Gastroesophageal sphincter (tissue), 4 donors: ENCODE measurements around the gene COPS9. TPM values are rescaled to one million over a fixed set of nuclear protein-coding genes. Genes with fewer than 3 reads are reported as not detected.

Experiments used
- ATAC-seq: fragments of 150-250 bp; one replicate; pipeline ENCODE4 v1.9.1; 2016; ENCODE audit warnings: mild to moderate bottlenecking, moderate library complexity
- H3K27ac ChIP-seq, 4 donors: fragments of 200-600 bp; sonication (generic) in 3 of 4; 1 replicate in 3 of 4; 2 replicates in 1 of 4; pipeline ENCODE4 v1.5.1; 2016 to 2019
- H3K27me3 ChIP-seq: fragments of 200-600 bp; sonication (generic); one replicate; pipeline ENCODE4 v1.5.1; 2019
- H3K36me3 ChIP-seq, 2 donors: fragments of 200-600 bp; sonication (generic); one replicate each; pipeline ENCODE4 v1.5.1; 2019; ENCODE audit warnings: control low read depth in 1 of 2
- H3K4me1 ChIP-seq, 3 donors: fragments of 200-600 bp; sonication (generic); 1 replicate in 2 of 3; 2 replicates in 1 of 3; pipeline ENCODE4 v1.5.1; 2016 to 2019; ENCODE audit warnings: control low read depth in 2 of 3
- H3K4me3 ChIP-seq, 2 donors: fragments of 200-600 bp; sonication (generic); one replicate each; pipeline ENCODE4 v1.5.1; 2019; ENCODE audit warnings: mild to moderate bottlenecking in 1 of 2, moderate library complexity in 1 of 2
- H3K9me3 ChIP-seq, 3 donors: fragments of 200-600 bp; sonication (generic); one replicate each; pipeline ENCODE4 v1.5.1; 2017 to 2019; ENCODE audit warnings: control low read depth in 2 of 3
- CTCF ChIP-seq, 4 experiments: fragments of 200-600 bp in 2 of 4; fragments of 450-650 bp in 2 of 4; sonication (generic) in 1 of 4; IDR thresholded peaks; one replicate each; pipeline ENCODE4 v1.5.1; 2017 to 2019; ENCODE audit warnings: antibody characterized with exemption in 4 of 4, mild to moderate bottlenecking in 2 of 4, moderate library complexity in 2 of 4
- EP300 ChIP-seq: sonication (generic); formaldehyde crosslinking; IDR thresholded peaks from one replicate; pipeline ENCODE4 v1.6.1; 2017; ENCODE audit warnings: antibody characterized with exemption, mild to moderate bottlenecking
- POLR2A ChIP-seq, 2 donors: fragments of 450-650 bp; IDR thresholded peaks; one replicate each; pipeline ENCODE4 v1.6.1; 2017; ENCODE audit warnings: antibody characterized with exemption in 2 of 2, mild to moderate bottlenecking in 2 of 2, moderate library complexity in 1 of 2
- POLR2AphosphoS5 ChIP-seq: sonication (generic); formaldehyde crosslinking; IDR thresholded peaks from one replicate; pipeline ENCODE4 v1.6.1; 2017; ENCODE audit warnings: antibody characterized with exemption
- WGBS, 2 donors: methylation state at CpG; one replicate each; pipeline ENCODE4 v1.1.5; 2018; ENCODE audit warnings: low coverage in 1 of 2; 5-methylcytosine and 5-hydroxymethylcytosine counted together
- total RNA-seq, 4 donors: library from RNA; depleted of rRNA; stranded (reverse); fragments of >200 nt; gene quantifications; one replicate each; pipeline ENCODE4 v1.1.0, GENCODE V29; 2016

COPS9 gene
- total RNA-seq, 4 donors from 2014 or later: 151 to 252 (median 169) TPM

- H3K27ac ChIP-seq: no peak overlapping the region
- peaks cover 2 to 27% (median 9%) of the 10 kb centered on the region in 3 donors for H3K4me1 ChIP-seq
- TF ChIP-seq POLR2A (IDR thresholded peaks at IDR 0.05) (no peak), EP300 (no peak), CTCF (IDR thresholded peaks at IDR 0.05) (no peak), POLR2AphosphoS5 (no peak)
- 91% methylated on average over 5 of the region's 5 CpGs; no CpG with 5 or more reads in 1 of the 2 donors for WGBS, 2 donors
- H3K27me3 ChIP-seq: no peaks in the 10 kb centered on the region
- peaks cover 0 to 64% of the 10 kb centered on the region in 2 donors for H3K36me3 ChIP-seq
- no peak overlapping the region for H3K4me3 ChIP-seq
- no peak for ATAC-seq
- no peaks in the 10 kb centered on the region for H3K9me3 ChIP-seq
These were observed 3.5 kb downstream of the COPS9 start for GRCh38 chr2:240132651-240132980.

- H3K27me3 ChIP-seq: no peaks in the 10 kb centered on the region
- TF ChIP-seq CTCF (IDR thresholded peaks at IDR 0.05) (no peak), EP300 (no peak), POLR2A (IDR thresholded peaks at IDR 0.05) (no peak), POLR2AphosphoS5 (no peak)
- no peaks in the 10 kb centered on the region for H3K9me3 ChIP-seq
- WGBS, 2 donors: 77 to 80% methylated on average over 2 to 12 of the region's 22 CpGs
- peaks cover 0 to 69% of the 10 kb centered on the region in 2 donors for H3K36me3 ChIP-seq
- no peak overlapping the region for H3K27ac ChIP-seq
- H3K4me3 ChIP-seq: no peak overlapping the region
- peaks cover 2 to 25% (median 9%) of the 10 kb centered on the region in 3 donors for H3K4me1 ChIP-seq
- no peak for ATAC-seq
These were observed 4.0 kb downstream of the COPS9 start for GRCh38 chr2:240131941-240132650.

- no peaks in the 10 kb centered on the region for H3K27me3 ChIP-seq
- no peak for ATAC-seq
- 67 to 86% methylated on average over 3 to 8 of the region's 16 CpGs for WGBS, 2 donors
- peaks cover 0 to 77% of the 10 kb centered on the region in 2 donors for H3K36me3 ChIP-seq
- H3K4me1 ChIP-seq: peaks cover 2 to 17% (median 9%) of the 10 kb centered on the region in 3 donors
- H3K9me3 ChIP-seq: no peaks in the 10 kb centered on the region
- H3K27ac ChIP-seq: no peak overlapping the region
- no peak overlapping the region for H3K4me3 ChIP-seq
- TF ChIP-seq EP300: no peak
- TF ChIP-seq CTCF (IDR thresholded peaks at IDR 0.05): no peak
- TF ChIP-seq POLR2A (IDR thresholded peaks at IDR 0.05): no peak
- TF ChIP-seq POLR2AphosphoS5: no peak
These were observed 4.8 kb downstream of the COPS9 start for GRCh38 chr2:240131296-240131695.

GRCh38 chr2:240130393-240131195 lies 5.5 kb downstream of the COPS9 start:
- Histone ChIP-seq H3K27ac (no peak overlapping the region), H3K4me1 (peaks cover 2 to 16% (median 9%) of the 10 kb centered on the region in 3 donors), H3K9me3 (no peaks in the 10 kb centered on the region), H3K27me3 (no peaks in the 10 kb centered on the region), H3K36me3 (peaks cover 0 to 84% of the 10 kb centered on the region in 2 donors), H3K4me3 (no peak overlapping the region)
- TF ChIP-seq POLR2AphosphoS5: no peak
- no peak for TF ChIP-seq EP300
- TF ChIP-seq CTCF (IDR thresholded peaks at IDR 0.05): no peak
- no peak for TF ChIP-seq POLR2A (IDR thresholded peaks at IDR 0.05)
- ATAC-seq: no peak
- WGBS, 2 donors: 89 to 92% methylated on average over 8 to 16 of the region's 23 CpGs
